CD8-positive, alpha-beta memory T cell (primary cell): Measurements from ENCODE around the gene TSHZ2. TPM values are rescaled to one million over a fixed set of nuclear protein-coding genes. Genes with fewer than 3 reads are reported as not detected.
"Not testable (repeated sequence)": the region's sequence is repeated elsewhere in the genome, so short reads cannot be mapped to it uniquely, and the experiment has no call there.

Experiments used
- CTCF ChIA-PET: fragments of 350-600 bp; sonication (Branson Sonifier 250); formaldehyde crosslinking; loops from one replicate; lab custom pipeline; 2021; ENCODE audit warnings: antibody characterized with exemption; lab: Charles Lee
- POLR2A ChIA-PET: fragments of 350-600 bp; sonication (Branson Sonifier 250); formaldehyde crosslinking; loops from one replicate; lab custom pipeline; 2021; ENCODE audit warnings: antibody characterized with exemption; lab: Charles Lee
- DNase-seq, 5 donors: peaks; one replicate each; pipeline versions ENCODE4 v3.0.0 to v3.0.0-alpha.2; 2020 to 2022; ENCODE audit warnings: mixed read lengths in 1 of 5
- H3K27ac ChIP-seq: one replicate; pipeline ENCODE4 v1.7.0; 2013; ENCODE audit warnings: low read depth, mild to moderate bottlenecking, low read length, moderate library complexity
- H3K27me3 ChIP-seq: 2 replicates; pipeline ENCODE4 v1.7.0; 2013; ENCODE audit warnings: low read length, mild to moderate bottlenecking; ENCODE audit not compliant: insufficient read depth, poor library complexity, severe bottlenecking
- H3K36me3 ChIP-seq: 2 replicates; pipeline ENCODE4 v1.7.0; 2013; ENCODE audit warnings: mild to moderate bottlenecking, low read length, moderate library complexity; ENCODE audit not compliant: insufficient read depth
- H3K4me1 ChIP-seq: 2 replicates; pipeline ENCODE4 v1.7.0; 2013; ENCODE audit warnings: mild to moderate bottlenecking, low read length, moderate library complexity; ENCODE audit not compliant: insufficient read depth
- H3K4me3 ChIP-seq: 2 replicates; pipeline ENCODE4 v1.7.0; 2013; ENCODE audit warnings: mild to moderate bottlenecking, low read length
- H3K9me3 ChIP-seq: 2 replicates; pipeline ENCODE4 v1.7.0; 2013; ENCODE audit warnings: mild to moderate bottlenecking, low read length
- H3K27ac Mint-ChIP-seq, 8 donors: one replicate each; pipeline ENCODE4 v1.8.0; 2020 to 2021; ENCODE audit warnings: mixed read lengths in 8 of 8, mild to moderate bottlenecking in 6 of 8, inconsistent platforms in 3 of 8, moderate library complexity in 3 of 8
- H3K27me3 Mint-ChIP-seq, 2 donors: one replicate each; pipeline ENCODE4 v1.8.0; 2020 to 2021; ENCODE audit warnings: mixed read lengths in 2 of 2, mild to moderate bottlenecking in 1 of 2, moderate library complexity in 1 of 2
- H3K36me3 Mint-ChIP-seq, 3 donors: one replicate each; pipeline ENCODE4 v1.8.0; 2020 to 2021; ENCODE audit warnings: mixed read lengths in 3 of 3, inconsistent platforms in 1 of 3, mild to moderate bottlenecking in 1 of 3
- H3K4me1 Mint-ChIP-seq, 3 donors: one replicate each; pipeline ENCODE4 v1.8.0; 2020 to 2021; ENCODE audit warnings: mixed read lengths in 3 of 3, inconsistent platforms in 1 of 3, mild to moderate bottlenecking in 1 of 3
- H3K4me3 Mint-ChIP-seq, 7 donors: one replicate each; pipeline ENCODE4 v1.8.0; 2020 to 2021; ENCODE audit warnings: mixed read lengths in 7 of 7, mild to moderate bottlenecking in 6 of 7, moderate library complexity in 4 of 7, inconsistent platforms in 2 of 7
- H3K9me3 Mint-ChIP-seq, 5 donors: one replicate each; pipeline ENCODE4 v1.8.0; 2020 to 2022; ENCODE audit warnings: mixed read lengths in 5 of 5, mild to moderate bottlenecking in 3 of 5, moderate library complexity in 2 of 5, inconsistent platforms in 1 of 5
- polyA plus RNA-seq: library from polyadenylated mRNA; unstranded; fragments of 300-500 nt; fragmentation: Illumina TruSeq; gene quantifications from one replicate; pipeline ENCODE4 v1.2.3, GENCODE V29; 2021
- total RNA-seq, 2 experiments: library from RNA; stranded (reverse); gene quantifications; one replicate each; pipeline ENCODE4 v1.2.3, GENCODE V29; 2021

The TSHZ2 gene
- total and polyA plus RNA-seq, 3 experiments from 2014 or later = 0.10 to 1.6 (median 1.5) TPM

- DNase-seq = no peak
- no peak overlapping the region for H3K27ac Mint-ChIP-seq
- H3K4me3 ChIP-seq = no peak overlapping the region
- H3K4me1 ChIP-seq = no peaks in the 10 kb centered on the region
- no peak overlapping the region for H3K27ac ChIP-seq
- ChIA-PET POLR2A (no interaction called here), CTCF (no interaction called here)
- peaks cover 5 to 35% of the 10 kb centered on the region in 2 donors for H3K27me3 Mint-ChIP-seq
- H3K27me3 ChIP-seq = no peaks in the 10 kb centered on the region
- H3K4me3 Mint-ChIP-seq = no peak overlapping the region
- H3K36me3 ChIP-seq = no peaks in the 10 kb centered on the region
- peaks cover 0 to 2% (median 0%) of the 10 kb centered on the region in 3 donors for H3K36me3 Mint-ChIP-seq
- no peaks in the 10 kb centered on the region for H3K9me3 ChIP-seq
- no peaks in the 10 kb centered on the region for H3K9me3 Mint-ChIP-seq
- no peaks in the 10 kb centered on the region for H3K4me1 Mint-ChIP-seq
Observed at GRCh38 chr20:53365539-53366075, 393.4 kb downstream of the TSHZ2 start.

GRCh38 chr20:53366928-53367327, 394.8 kb downstream of the TSHZ2 start:
- H3K27me3 Mint-ChIP-seq = peaks cover 2 to 35% of the 10 kb centered on the region in 2 donors
- POLR2A ChIA-PET, H3K4me1 Mint-ChIP-seq, H3K36me3 ChIP-seq, DNase-seq, CTCF ChIA-PET, H3K4me3 Mint-ChIP-seq, H3K4me3 ChIP-seq, H3K27ac ChIP-seq, H3K4me1 ChIP-seq, H3K27ac Mint-ChIP-seq, H3K9me3 Mint-ChIP-seq, H3K9me3 ChIP-seq, H3K36me3 Mint-ChIP-seq, H3K27me3 ChIP-seq: not testable (repeated sequence)

- H3K9me3 Mint-ChIP-seq = no peaks in the 10 kb centered on the region
- Histone ChIP-seq H3K36me3 (no peaks in the 10 kb centered on the region), H3K9me3 (no peaks in the 10 kb centered on the region), H3K27me3 (no peaks in the 10 kb centered on the region), H3K27ac (no peak overlapping the region), H3K4me3 (no peak overlapping the region), H3K4me1 (no peaks in the 10 kb centered on the region)
- H3K4me3 Mint-ChIP-seq = no peak overlapping the region
- no peak overlapping the region for H3K27ac Mint-ChIP-seq
- peaks cover 0 to 2% (median 0%) of the 10 kb centered on the region in 3 donors for H3K36me3 Mint-ChIP-seq
- peaks cover 2 to 16% of the 10 kb centered on the region in 2 donors for H3K27me3 Mint-ChIP-seq
- POLR2A ChIA-PET = no interaction called here
- CTCF ChIA-PET = no interaction called here
- H3K4me1 Mint-ChIP-seq = peaks cover 0 to 7% (median 4%) of the 10 kb centered on the region in 3 donors
- DNase-seq = no peak
Observed at GRCh38 chr20:53369871-53370270, 397.7 kb downstream of the TSHZ2 start.

GRCh38 chr20:53370345-53370961, 398.3 kb downstream of the TSHZ2 start:
- ChIA-PET POLR2A (no interaction called here), CTCF (no interaction called here)
- H3K36me3 ChIP-seq = no peaks in the 10 kb centered on the region
- Mint-ChIP-seq H3K36me3 (peaks cover 0 to 2% (median 0%) of the 10 kb centered on the region in 3 donors), H3K9me3 (no peaks in the 10 kb centered on the region), H3K4me3 (no peak overlapping the region), H3K27me3 (peaks cover 0 to 12% of the 10 kb centered on the region in 2 donors), H3K4me1 (peaks cover 0 to 7% (median 4%) of the 10 kb centered on the region in 3 donors), H3K27ac (no peak overlapping the region)
- no peak overlapping the region for H3K27ac ChIP-seq
- no peak for DNase-seq
- H3K4me1 ChIP-seq = no peaks in the 10 kb centered on the region
- no peak overlapping the region for H3K4me3 ChIP-seq
- H3K27me3 ChIP-seq = no peaks in the 10 kb centered on the region
- no peaks in the 10 kb centered on the region for H3K9me3 ChIP-seq

- no peaks in the 10 kb centered on the region for H3K36me3 ChIP-seq
- H3K27ac ChIP-seq = no peak overlapping the region
- H3K4me3 ChIP-seq = no peak overlapping the region
- H3K27ac Mint-ChIP-seq = no peak overlapping the region
- H3K4me3 Mint-ChIP-seq = no peak overlapping the region
- H3K4me1 Mint-ChIP-seq = peaks cover 0 to 7% (median 4%) of the 10 kb centered on the region in 3 donors
- POLR2A ChIA-PET = no interaction called here
- no peaks in the 10 kb centered on the region for H3K9me3 ChIP-seq
- no peak for DNase-seq
- no peaks in the 10 kb centered on the region for H3K4me1 ChIP-seq
- H3K27me3 ChIP-seq = no peaks in the 10 kb centered on the region
- peaks cover 0 to 2% (median 0%) of the 10 kb centered on the region in 3 donors for H3K36me3 Mint-ChIP-seq
- CTCF ChIA-PET = no interaction called here
- no peaks in the 10 kb centered on the region for H3K9me3 Mint-ChIP-seq
- H3K27me3 Mint-ChIP-seq = peaks cover 0 to 6% of the 10 kb centered on the region in 2 donors
Observed at GRCh38 chr20:53371216-53371615, 399.1 kb downstream of the TSHZ2 start.

GRCh38 chr20:53376021-53376420, 403.9 kb downstream of the TSHZ2 start:
- POLR2A ChIA-PET = no interaction called here
- no peaks in the 10 kb centered on the region for H3K9me3 Mint-ChIP-seq
- no peak overlapping the region for H3K4me3 Mint-ChIP-seq
- Histone ChIP-seq H3K27ac (no peak overlapping the region), H3K4me1 (no peaks in the 10 kb centered on the region), H3K9me3 (no peaks in the 10 kb centered on the region), H3K27me3 (no peaks in the 10 kb centered on the region), H3K4me3 (no peak overlapping the region), H3K36me3 (no peaks in the 10 kb centered on the region)
- H3K36me3 Mint-ChIP-seq = no peaks in the 10 kb centered on the region
- H3K4me1 Mint-ChIP-seq = peaks cover 0 to 3% (median under 1%) of the 10 kb centered on the region in 3 donors
- no peaks in the 10 kb centered on the region for H3K27me3 Mint-ChIP-seq
- CTCF ChIA-PET = no interaction called here
- DNase-seq = no peak
- H3K27ac Mint-ChIP-seq = no peak overlapping the region

- H3K4me3 Mint-ChIP-seq = no peak overlapping the region
- no peaks in the 10 kb centered on the region for H3K27me3 ChIP-seq
- no peaks in the 10 kb centered on the region for H3K9me3 ChIP-seq
- CTCF ChIA-PET = no interaction called here
- POLR2A ChIA-PET = no interaction called here
- no peak overlapping the region for H3K4me3 ChIP-seq
- H3K9me3 Mint-ChIP-seq = no peaks in the 10 kb centered on the region
- H3K27ac Mint-ChIP-seq = no peak overlapping the region
- H3K36me3 ChIP-seq = no peaks in the 10 kb centered on the region
- no peak for DNase-seq
- H3K27ac ChIP-seq = no peak overlapping the region
- H3K27me3 Mint-ChIP-seq = peaks cover 0 to 5% of the 10 kb centered on the region in 2 donors
- H3K36me3 Mint-ChIP-seq = no peaks in the 10 kb centered on the region
- H3K4me1 Mint-ChIP-seq = no peaks in the 10 kb centered on the region
- H3K4me1 ChIP-seq = no peaks in the 10 kb centered on the region
Observed at GRCh38 chr20:53379014-53379832, 407.1 kb downstream of the TSHZ2 start.

- Mint-ChIP-seq H3K27ac (no peak overlapping the region), H3K36me3 (no peaks in the 10 kb centered on the region), H3K4me3 (no peak overlapping the region), H3K9me3 (no peaks in the 10 kb centered on the region), H3K4me1 (no peaks in the 10 kb centered on the region), H3K27me3 (peaks cover 0 to 5% of the 10 kb centered on the region in 2 donors)
- H3K4me1 ChIP-seq = no peaks in the 10 kb centered on the region
- ChIA-PET CTCF (no interaction called here), POLR2A (no interaction called here)
- no peaks in the 10 kb centered on the region for H3K36me3 ChIP-seq
- H3K9me3 ChIP-seq = no peaks in the 10 kb centered on the region
- DNase-seq = no peak
- H3K27me3 ChIP-seq = no peaks in the 10 kb centered on the region
- no peak overlapping the region for H3K4me3 ChIP-seq
- no peak overlapping the region for H3K27ac ChIP-seq
Observed at GRCh38 chr20:53379833-53380120, 407.6 kb downstream of the TSHZ2 start.
